GM12865 (cell line): Measurements from ENCODE around the gene COL18A1.

ENCODE experiments used
- DNase-seq: peaks from one replicate; pipeline ENCODE4 v3.0.0; 2010; ENCODE audit warnings: low read depth
- H3K4me3 ChIP-seq: 2 replicates; pipeline ENCODE4 v1.5.1; 2011; ENCODE audit warnings: mild to moderate bottlenecking, low read depth, low read length, control low read depth
- CTCF ChIP-seq: IDR thresholded peaks from 2 replicates; pipeline ENCODE4 v1.5.1; 2011; ENCODE audit warnings: low read length, control low read depth, low read depth, inconsistent platforms; ENCODE audit not compliant: insufficient read depth; ENCODE audit errors: missing control alignments

Gene COL18A1

GRCh38 chr21:45420061-45421041 lies 15.4 kb downstream of the COL18A1 start:
- TF ChIP-seq CTCF, result no peak
- no peak for DNase-seq
- no peak overlapping the region for H3K4me3 ChIP-seq

- DNase-seq, result no peak
- TF ChIP-seq CTCF, result no peak
- H3K4me3 ChIP-seq, result no peak overlapping the region
These were observed 16.3 kb downstream of the COL18A1 start for GRCh38 chr21:45421071-45421845.

- no peak overlapping the region for H3K4me3 ChIP-seq
- DNase-seq, result no peak
- no peak for TF ChIP-seq CTCF
These were observed 17.1 kb downstream of the COL18A1 start for GRCh38 chr21:45421846-45422775.

- no peak for DNase-seq
- H3K4me3 ChIP-seq, result no peak overlapping the region
- TF ChIP-seq CTCF, result no peak
These were observed 18.4 kb downstream of the COL18A1 start for GRCh38 chr21:45423201-45423955.

- no peak overlapping the region for H3K4me3 ChIP-seq
- no peak for DNase-seq
- no peak for TF ChIP-seq CTCF
These were observed 19.2 kb downstream of the COL18A1 start for GRCh38 chr21:45423968-45424853.
